OCI-M1 (cell line): ENCODE data around the gene ST3GAL6.

Experiments used
- DNase-seq: peaks from one replicate; lab custom pipeline; 2025; lab: John Stamatoyannopoulos, UW

ST3GAL6 gene

GRCh38 chr3:98763076-98763475 is at the start of gene ST3GAL6:
Gene ST3GAL6, plus strand, starts transcription at chr3:98763340. Its CDS starts 5,101 bp downstream, at chr3:98768441.
- peak; percentile 78 for DNase-seq

- no peak for DNase-seq
Measured at GRCh38 chr3:98713984-98714383, 49.2 kb upstream of the ST3GAL6 start.

GRCh38 chr3:98717584-98717983 is 45.6 kb upstream of the ST3GAL6 start:
- no peak for DNase-seq

GRCh38 chr3:98718730-98719129 is 44.4 kb upstream of the ST3GAL6 start:
- no peak for DNase-seq

- no peak for DNase-seq
Measured at GRCh38 chr3:98721776-98722175, 41.4 kb upstream of the ST3GAL6 start.

GRCh38 chr3:98722389-98722788 is 40.8 kb upstream of the ST3GAL6 start:
- no peak for DNase-seq

- no peak for DNase-seq
Measured at GRCh38 chr3:98725352-98725751, 37.8 kb upstream of the ST3GAL6 start.

GRCh38 chr3:98726084-98726483 is 37.1 kb upstream of the ST3GAL6 start:
- no peak for DNase-seq

- no peak for DNase-seq
Measured at GRCh38 chr3:98727638-98728037, 35.5 kb upstream of the ST3GAL6 start.

GRCh38 chr3:98728672-98729071 is 34.5 kb upstream of the ST3GAL6 start:
- DNase-seq: no peak

- DNase-seq: no peak
Measured at GRCh38 chr3:98730338-98730737, 32.8 kb upstream of the ST3GAL6 start.

- DNase-seq: no peak
Measured at GRCh38 chr3:98730886-98731537, 32.1 kb upstream of the ST3GAL6 start.

- peak; percentile 23 for DNase-seq
Measured at GRCh38 chr3:98731720-98732285, 31.3 kb upstream of the ST3GAL6 start.

GRCh38 chr3:98732286-98733052 is 30.7 kb upstream of the ST3GAL6 start:
- DNase-seq: no peak

- peak; percentile 40 for DNase-seq
Measured at GRCh38 chr3:98733053-98733811, 29.9 kb upstream of the ST3GAL6 start.

- DNase-seq: no peak
Measured at GRCh38 chr3:98733812-98734281, 29.3 kb upstream of the ST3GAL6 start.

GRCh38 chr3:98734306-98734705 is 28.8 kb upstream of the ST3GAL6 start:
- no peak for DNase-seq

GRCh38 chr3:98734735-98735134 is 28.4 kb upstream of the ST3GAL6 start:
- no peak for DNase-seq

GRCh38 chr3:98735296-98735695 is 27.8 kb upstream of the ST3GAL6 start:
- no peak for DNase-seq

GRCh38 chr3:98735761-98736269 is 27.3 kb upstream of the ST3GAL6 start:
- no peak for DNase-seq

GRCh38 chr3:98737301-98737700 is 25.8 kb upstream of the ST3GAL6 start:
- no peak for DNase-seq

GRCh38 chr3:98739266-98739665 is 23.9 kb upstream of the ST3GAL6 start:
- no peak for DNase-seq
